HTERT RPE-1 (cell line): ENCODE results near the gene TUT7.
"Not testable (repeated sequence)": the region's sequence is repeated elsewhere in the genome, so short reads cannot be mapped to it uniquely, and the experiment has no call there.

Source experiments
- in situ Hi-C: fragments of 300-500 bp; cut with MboI; formaldehyde crosslinking; loops from 4 replicates; pipeline ENCODE4 v1.14.3; 2020; ENCODE audit warnings: low sequenced_read_pairs

TUT7 gene

DNA sequence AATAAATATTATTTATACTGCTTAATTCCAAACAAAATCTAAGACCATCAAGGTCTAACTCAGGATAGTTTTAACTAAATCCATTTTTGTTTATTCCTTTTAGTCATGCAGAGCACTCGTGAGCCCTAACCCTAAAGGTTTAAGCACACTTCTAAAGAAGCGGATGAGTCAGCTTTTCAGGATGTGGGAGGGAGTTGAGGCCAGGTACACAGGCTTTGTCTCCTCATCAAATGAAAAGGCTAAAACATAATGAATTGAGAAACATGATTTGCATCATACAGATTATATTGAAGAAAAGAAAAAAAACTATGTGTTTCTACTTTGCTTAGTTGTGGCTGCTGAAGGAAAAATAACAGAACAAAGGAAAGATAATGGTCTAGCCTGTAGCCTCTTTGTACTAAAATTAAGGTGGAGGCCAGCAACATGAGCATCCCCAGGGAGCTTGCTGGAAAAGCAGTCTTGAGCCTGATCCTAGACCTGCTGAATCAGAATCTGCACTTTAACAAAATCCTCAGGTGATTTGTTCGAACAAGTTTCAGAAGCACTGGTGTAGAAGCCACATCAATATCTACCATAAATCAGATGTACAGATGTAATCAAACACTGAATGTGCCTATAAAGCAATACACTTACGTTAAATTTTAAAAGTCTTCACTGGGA is 50.8 kb downstream of the TUT7 start:
- in situ Hi-C loops: no loop called here

- in situ Hi-C loops: no loop called here
Measured at GRCh38 chr9:86301686-86302085, 52.5 kb downstream of the TUT7 start.

- in situ Hi-C loops: no loop called here
Measured at GRCh38 chr9:86300701-86301100, 53.5 kb downstream of the TUT7 start.

DNA sequence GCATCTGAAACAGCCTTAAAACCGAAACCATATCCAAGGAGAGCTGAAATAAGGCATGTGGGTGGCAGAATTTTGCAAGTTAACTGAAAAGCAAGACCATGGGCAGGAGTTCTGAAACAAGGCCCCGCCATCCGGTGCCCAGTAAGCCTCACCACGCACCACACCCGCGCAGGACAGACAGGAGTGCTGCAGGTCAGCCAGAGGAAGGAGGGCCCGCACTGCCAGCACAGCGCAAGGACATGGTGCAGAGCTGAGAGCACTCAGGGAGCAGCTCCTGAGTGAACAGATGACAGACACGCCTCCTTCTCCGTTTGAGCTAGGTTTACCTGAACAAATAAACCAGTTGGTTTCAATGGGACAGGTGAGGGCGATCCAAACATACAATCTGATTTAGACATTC is 55.3 kb downstream of the TUT7 start:
- in situ Hi-C loops: no loop called here

GRCh38 chr9:86290341-86290740 is 63.9 kb downstream of the TUT7 start:
- in situ Hi-C loops: not testable (repeated sequence)

GRCh38 chr9:86288499-86289198 is 65.6 kb downstream of the TUT7 start:
- in situ Hi-C loops: no loop called here

GRCh38 chr9:86287013-86287412 is 67.2 kb downstream of the TUT7 start:
- in situ Hi-C loops: no loop called here

GRCh38 chr9:86286278-86286677 is 67.9 kb downstream of the TUT7 start:
- in situ Hi-C loops: no loop called here

DNA sequence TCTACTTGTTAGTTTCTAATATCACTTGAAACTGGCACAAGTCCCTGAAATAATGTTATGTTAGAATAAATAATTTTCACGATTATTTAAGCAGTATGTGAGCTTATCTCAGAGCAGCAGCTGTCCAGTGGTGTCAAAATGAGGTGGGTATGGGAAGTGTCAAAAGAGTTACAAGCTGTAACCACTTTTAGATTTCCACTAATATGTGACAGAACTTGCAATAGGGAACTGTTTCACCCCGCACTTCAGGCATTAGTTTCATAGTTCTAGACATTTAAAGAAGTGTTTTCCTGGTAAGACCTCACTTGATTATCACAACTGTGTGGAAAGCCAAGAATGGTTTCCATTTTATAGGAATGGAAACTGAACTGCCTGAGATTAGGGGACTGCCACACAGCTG is 68.9 kb downstream of the TUT7 start:
- in situ Hi-C loops: no loop called here

- in situ Hi-C loops: no loop called here
Measured at GRCh38 chr9:86282979-86283535, 71.2 kb downstream of the TUT7 start.

DNA sequence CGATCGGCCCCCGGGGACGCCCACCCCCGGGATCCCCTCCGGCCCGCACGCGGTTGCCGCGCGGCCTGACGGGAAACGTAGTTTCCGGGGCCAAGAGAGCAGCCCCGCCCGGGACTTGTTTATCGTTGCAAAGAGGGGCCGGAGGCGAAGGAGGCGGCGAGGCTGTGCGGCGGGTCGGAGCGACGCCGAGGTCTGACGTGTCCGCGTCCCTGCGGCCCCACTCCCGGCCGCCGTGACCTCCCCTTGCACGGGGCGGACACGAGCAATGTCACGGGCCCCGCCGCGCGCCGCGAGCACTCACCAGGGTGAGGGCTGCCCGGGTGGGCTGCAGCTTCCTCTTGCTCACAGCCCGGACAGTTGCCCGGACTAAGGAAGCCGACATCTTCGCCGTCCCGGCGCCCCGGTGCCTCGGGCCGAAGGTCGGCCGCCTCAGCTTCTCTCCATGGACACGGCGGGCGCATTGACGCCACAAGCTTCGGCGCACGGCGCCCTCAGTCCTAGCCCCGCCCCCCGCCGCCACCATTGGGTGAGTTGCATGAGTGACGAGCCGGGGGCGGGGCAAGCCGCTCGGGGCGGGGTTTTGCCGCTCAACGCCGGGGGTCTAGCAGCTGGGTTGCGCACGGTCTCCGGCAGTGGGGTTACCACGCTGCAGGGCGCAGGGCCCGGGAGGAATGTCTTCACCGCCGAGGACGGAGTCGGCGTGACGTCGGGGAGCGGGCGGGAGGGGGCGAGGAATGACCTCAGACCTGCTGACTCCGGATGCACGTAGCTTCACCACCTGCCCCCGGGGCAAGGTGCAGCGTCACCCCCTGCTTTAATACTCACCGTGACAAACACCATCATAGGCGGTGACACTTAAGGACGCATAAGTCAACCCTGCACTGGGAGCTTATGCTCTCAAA is 71.9 kb downstream of the TUT7 start, which contains the start of gene ISCA1:
TSS of gene ISCA1 (minus strand) at position 462 of the 902 bp plus-strand sequence. CDS start at position 382, 80 bp downstream.
- in situ Hi-C loops: no loop called here

DNA sequence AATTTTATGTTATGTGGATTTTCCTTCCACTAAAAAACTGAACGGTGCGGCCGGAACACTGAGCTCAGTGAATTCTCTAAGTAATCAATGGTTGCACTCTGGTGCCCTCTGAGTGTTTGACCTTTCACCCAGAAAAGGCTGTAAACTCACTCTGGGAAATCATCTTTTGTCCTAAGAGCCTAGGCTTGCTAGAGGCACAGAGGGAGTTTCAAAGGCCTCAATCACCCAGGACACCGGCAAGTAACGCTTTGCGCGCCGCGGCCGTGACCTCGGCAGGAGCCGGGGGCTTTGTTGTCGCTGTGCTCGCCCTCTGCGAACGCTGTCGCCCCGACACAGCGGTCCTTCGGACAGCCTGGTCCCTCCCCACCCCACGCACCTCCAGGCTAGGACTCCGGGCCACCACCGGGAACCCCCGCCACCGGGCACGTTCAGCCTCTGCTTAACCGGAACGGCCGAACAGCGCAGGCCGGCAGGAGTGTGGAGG is 72.6 kb downstream of the TUT7 start:
- in situ Hi-C loops: no loop called here

DNA sequence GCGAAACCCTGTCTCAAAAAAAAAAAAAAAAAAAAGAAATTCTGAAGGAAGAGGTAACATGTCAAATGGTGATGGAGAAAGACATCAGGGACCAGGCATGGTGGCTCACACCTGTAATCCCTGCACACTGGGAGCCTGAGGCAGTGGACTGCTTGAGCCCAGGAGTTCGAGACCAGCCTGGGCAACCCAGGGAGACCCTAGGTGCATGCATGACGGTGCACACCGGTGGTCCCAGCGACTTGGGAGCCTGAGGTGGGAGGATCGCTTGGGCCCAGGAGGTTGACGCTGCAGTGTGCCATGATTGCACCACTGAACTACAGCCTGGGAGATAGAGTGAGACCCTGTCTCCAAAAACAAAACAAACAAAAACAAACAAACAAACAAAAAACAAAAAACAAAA is 73.6 kb downstream of the TUT7 start:
- in situ Hi-C loops: no loop called here

DNA sequence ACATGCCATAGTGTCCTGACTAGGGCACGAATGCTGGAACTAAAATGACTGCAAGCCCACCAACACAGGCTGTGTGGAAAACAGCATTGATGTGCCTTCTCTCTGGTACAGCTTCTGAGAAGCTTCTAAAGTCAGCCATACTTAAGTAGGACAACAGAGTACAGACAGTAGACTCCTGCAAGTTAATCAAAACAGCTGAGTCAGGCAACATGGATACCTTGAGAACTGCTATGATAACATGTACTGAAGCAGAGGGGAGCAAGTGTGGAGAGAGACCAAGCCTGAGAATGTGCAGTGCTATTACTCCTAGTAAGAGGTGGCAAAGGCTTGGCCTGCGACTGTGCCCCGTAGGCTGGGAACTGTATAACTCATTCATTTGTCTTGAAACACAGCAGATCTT is 74.4 kb downstream of the TUT7 start:
- in situ Hi-C loops: no loop called here

- in situ Hi-C loops: no loop called here
Measured at GRCh38 chr9:86277072-86277471, 77.1 kb downstream of the TUT7 start.

DNA sequence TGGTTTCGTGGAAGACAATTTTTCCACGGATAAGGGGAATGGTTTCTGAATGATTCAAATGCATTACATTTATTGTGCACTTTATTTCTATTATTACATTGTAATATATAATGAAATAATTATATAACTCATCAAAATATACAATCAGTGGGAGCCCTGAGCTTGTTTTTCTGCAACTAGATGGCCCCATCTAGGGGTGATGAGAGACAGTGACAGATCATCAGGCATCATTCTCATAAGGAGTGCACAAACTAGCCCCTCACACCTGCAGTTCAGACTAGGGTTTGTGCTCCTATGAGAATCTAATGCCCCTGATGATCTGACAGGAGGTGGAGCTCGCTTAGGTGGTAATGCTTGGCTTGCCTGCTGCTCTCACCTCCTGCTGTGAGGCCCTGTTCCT is 78.2 kb downstream of the TUT7 start:
- in situ Hi-C loops: no loop called here

DNA sequence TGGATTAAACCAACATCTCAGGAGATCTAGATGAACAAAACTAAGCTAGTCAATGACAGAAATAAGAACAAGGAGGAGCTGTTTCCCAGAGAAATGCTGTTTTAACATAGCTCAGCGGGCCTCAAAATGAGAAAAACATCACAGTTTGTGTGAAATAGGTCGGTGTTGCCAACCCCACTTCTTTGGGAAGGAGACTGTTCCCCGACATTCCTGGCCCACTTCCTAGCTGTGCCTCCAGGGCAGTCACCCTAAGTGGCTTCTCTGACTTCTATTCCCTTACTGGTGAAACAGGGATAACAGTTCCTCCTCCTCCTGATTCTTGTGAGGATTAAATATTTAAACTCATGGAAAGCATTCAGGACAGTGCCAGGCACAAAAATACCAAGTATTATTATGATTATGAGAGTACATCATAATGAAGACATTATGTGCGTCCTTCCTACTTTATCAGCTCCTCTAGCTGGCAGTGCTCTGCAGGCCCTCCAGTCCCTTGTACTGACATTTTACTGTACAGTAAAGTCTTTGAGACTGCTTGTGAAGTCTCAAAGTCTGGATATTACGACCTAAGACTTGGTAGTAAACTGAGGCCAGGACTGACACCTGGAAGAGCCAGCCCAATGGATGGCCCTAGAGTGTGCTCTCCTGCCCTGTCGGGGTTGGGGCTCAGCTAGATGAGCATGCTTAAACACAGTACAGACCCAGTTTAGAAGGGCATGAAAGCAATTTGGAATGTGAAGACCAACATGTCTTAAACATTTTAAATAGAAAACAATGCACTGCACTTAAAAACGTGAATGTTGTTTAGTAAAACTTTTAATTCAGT is 79.2 kb downstream of the TUT7 start:
- in situ Hi-C loops: no loop called here

DNA sequence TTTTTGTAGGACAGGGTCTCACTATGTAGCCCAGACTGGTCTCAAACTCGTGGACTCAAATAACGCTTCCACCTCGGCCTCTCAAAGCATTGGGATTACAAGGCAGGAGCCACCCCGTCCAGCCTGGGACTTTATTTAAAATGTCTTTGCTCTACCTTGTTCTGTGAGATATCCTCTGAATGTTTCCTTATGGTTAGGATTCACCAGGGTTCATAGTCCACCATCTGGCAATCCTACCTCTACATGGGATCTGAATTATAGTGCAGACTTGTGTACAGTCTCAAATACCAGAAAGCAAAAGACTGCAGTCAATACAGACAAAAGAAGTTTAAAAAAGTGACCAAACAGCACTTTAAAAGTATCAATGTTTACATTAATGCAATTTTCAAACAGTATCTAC is 82.0 kb downstream of the TUT7 start:
- in situ Hi-C loops: no loop called here

DNA sequence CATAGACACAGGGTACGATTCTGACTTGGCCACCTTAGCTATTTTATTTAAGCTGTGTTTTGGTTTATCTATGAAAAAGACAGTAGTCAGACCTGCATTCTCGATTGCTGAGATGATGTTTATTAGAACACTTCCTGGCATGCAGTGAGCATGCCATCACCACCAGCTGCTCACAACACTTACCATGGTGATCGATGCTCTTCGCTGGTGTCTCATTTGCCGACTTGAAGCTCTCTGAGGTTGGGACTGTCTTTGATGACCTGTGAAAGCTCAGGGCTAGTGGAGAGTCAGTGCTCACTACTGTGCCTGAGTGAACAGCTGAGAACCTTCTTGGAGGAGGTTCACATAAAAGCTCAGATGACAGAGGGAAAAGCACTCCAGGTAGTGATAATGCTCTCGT is 90.3 kb downstream of the TUT7 start:
- in situ Hi-C loops: no loop called here

DNA sequence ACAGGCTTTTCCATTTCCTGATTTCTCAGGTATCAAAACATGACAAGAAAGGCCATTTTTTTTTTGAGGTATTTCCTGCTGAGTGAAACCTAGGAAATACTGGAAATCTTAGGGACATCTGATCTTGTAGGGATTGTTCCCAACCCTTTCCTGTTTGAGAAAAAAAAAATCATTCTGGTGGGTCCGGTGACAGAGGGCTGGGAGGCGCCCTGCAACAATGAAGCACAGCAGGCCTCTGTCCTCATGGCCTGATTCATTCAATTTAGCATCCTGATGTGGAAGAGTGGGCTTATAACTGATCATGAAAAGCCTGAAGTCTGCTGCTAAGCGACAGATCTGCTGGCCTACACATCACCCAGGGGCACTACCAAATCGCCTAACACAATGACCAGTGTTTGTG is 91.7 kb downstream of the TUT7 start:
- in situ Hi-C loops: no loop called here
